ENCODE data around the gene CARS1.

The CARS1 gene

DNA sequence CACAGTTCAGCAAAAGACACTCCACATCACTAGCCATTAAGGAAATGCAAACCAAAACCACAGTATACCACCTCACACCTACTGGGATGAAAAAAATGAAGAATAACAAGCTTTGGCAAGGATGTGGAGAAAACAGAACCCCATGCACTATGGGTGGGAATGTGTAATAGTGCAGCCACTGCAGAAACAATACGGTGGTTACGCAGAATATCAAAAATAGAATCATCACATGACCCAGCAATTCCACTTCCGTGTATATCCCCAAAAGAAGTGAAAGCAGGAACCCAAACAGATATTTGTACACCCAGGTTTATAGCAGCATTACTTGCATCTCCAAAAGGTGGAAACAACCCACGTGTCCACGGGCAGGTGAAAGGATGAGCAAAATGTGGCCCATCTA is 20.8 kb downstream of the CARS1 start:
- H3K4me3 ChIP-seq (ENCODE audit: low read depth, low read length), result no peak overlapping the region
- no peak for DNase-seq (ENCODE audit: low read depth)

DNA sequence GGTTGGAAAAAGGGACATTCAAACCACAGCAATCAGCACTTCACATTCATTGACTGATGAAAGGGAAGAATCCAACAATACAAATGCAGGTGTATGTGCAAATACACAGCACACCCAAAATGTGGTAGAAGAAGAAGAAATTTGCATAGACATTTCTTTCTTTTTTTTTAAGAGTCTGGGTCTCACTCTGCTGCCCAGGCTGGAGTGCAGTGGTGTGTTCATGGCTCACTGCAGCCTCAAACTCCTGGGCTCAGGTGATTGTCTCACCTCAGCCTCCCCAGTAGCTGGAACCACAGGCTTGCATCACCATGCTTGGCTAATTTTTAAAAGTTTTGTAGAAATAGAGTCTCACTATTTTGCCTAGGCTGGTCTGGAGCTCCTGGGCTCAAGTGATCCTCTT is 21.9 kb downstream of the CARS1 start:
- H3K4me3 ChIP-seq (ENCODE audit: low read depth, low read length), result no peak overlapping the region
- TF ChIP-seq, protein P1, sequence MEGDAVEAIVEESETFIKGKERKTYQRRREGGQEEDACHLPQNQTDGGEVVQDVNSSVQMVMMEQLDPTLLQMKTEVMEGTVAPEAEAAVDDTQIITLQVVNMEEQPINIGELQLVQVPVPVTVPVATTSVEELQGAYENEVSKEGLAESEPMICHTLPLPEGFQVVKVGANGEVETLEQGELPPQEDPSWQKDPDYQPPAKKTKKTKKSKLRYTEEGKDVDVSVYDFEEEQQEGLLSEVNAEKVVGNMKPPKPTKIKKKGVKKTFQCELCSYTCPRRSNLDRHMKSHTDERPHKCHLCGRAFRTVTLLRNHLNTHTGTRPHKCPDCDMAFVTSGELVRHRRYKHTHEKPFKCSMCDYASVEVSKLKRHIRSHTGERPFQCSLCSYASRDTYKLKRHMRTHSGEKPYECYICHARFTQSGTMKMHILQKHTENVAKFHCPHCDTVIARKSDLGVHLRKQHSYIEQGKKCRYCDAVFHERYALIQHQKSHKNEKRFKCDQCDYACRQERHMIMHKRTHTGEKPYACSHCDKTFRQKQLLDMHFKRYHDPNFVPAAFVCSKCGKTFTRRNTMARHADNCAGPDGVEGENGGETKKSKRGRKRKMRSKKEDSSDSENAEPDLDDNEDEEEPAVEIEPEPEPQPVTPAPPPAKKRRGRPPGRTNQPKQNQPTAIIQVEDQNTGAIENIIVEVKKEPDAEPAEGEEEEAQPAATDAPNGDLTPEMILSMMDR (IDR thresholded peaks at IDR 0.05; ENCODE audit: insufficient read depth, low read depth, low read length, missing control alignments), result no peak
- DNase-seq (ENCODE audit: low read depth), result no peak

More for the DNA sequence above, 20.8 kb downstream of the CARS1 start:
- TF ChIP-seq, protein P1 (IDR thresholded peaks at IDR 0.05; ENCODE audit: insufficient read depth, low read depth, low read length, missing control alignments), result no peak

DNA sequence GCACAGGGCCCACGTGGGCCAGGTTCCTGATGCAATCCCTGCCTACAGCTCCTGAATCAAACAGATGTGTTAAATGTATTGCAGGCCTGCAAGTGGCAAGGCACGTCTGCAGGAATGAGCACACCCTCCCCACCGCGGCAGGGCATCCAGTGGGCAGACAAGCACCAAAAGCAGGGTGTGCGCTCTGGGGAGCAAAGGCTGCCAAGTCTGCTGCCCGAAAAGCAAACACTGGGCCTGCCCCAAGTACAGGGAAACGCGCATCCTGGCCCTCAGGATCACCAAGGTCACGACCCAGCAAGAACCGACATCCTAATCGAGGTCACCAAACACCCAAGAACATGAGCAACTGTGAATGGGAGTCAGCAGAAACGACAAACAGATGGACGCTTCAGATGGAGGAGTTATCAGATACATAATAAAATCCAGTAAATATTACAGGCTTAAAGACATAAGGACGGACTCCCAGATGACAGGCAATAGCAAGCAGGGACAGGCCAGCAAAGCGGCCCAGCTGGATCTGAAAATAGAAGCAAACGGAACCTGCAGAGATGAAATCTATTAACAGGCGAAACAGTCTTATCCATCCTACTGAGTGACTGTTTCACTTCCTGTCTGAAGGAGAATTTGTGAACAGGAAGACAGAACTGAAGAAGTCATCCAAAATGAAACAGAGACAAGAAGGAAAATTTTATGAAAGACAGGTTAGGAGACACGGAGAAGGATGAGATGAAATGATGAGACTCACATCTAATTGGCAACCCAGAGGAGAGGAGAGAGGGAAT is 26.7 kb downstream of the CARS1 start:
- no peak for DNase-seq (ENCODE audit: low read depth)
- no peak overlapping the region for H3K4me3 ChIP-seq (ENCODE audit: low read depth, low read length)
- TF ChIP-seq, protein P1 (IDR thresholded peaks at IDR 0.05; ENCODE audit: insufficient read depth, low read depth, low read length, missing control alignments), result no peak

DNA sequence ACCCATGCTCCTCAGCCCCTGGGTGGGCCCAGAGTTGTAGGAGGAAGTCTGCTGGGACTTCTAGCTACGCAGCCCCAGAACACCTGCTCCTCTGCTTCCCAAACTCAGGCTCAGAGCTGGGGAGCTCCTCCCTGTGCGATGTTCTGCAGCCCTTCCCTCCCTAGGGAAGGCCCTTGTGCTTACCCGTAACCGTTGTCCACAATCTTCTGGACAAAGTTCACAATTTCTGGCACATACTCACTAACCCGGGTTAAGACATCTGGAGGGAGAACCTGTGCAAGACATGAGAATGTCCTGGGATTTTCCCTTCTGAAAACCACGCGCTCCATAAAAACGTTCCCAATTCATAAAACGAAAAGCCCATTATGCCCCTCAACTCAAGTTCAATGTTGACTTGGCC is 28.4 kb downstream of the CARS1 start:
- H3K4me3 ChIP-seq (ENCODE audit: low read depth, low read length), result no peak overlapping the region
- TF ChIP-seq, protein P1 (IDR thresholded peaks at IDR 0.05; ENCODE audit: insufficient read depth, low read depth, low read length, missing control alignments), result no peak
- no peak for DNase-seq (ENCODE audit: low read depth)

DNA sequence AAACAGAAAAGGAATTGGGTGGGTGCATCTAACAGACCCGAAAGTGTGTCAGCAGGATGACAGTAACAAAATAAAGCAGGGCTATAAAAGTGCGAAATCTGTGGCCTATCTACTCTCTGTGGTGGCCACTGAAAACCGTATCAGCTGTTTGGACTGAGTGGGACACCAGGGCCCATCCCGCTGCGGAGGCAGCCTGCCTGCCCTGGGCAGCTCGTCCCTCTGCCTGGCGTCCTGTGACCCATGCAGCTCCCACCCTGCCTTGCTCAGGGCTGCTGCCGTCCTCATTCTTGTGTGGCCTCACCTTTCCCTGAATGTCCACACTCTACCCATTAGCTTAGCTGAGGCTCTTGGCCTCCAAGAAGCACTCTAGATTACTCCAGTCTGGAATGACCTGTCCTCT is 30.4 kb downstream of the CARS1 start:
- TF ChIP-seq, protein P1 (IDR thresholded peaks at IDR 0.05; ENCODE audit: insufficient read depth, low read depth, low read length, missing control alignments), result no peak
- no peak overlapping the region for H3K4me3 ChIP-seq (ENCODE audit: low read depth, low read length)
- DNase-seq (ENCODE audit: low read depth), result no peak

DNA sequence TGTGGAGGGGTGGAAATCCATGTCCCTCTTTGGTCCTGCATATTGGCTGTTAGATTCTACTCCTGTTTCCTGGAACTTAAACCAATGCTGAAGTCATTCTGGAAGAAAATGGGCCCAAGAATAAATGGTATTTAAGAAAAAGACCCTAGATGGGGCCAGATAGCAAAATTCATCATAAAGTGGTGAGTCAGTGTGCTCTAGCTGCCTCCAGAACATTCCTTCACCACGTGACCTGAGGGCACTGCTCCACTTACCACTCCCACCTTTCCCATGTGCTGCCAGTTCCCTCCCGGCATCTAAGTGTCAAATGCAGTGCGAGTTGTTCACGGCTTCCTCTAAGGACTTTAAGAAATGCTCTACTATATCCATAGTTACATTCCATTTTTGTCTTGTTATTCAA is 34.2 kb downstream of the CARS1 start:
- no peak for DNase-seq (ENCODE audit: low read depth)
- no peak overlapping the region for H3K4me3 ChIP-seq (ENCODE audit: low read depth, low read length)
- TF ChIP-seq, protein P1 (IDR thresholded peaks at IDR 0.05; ENCODE audit: insufficient read depth, low read depth, low read length, missing control alignments), result no peak

All from GM12865 (cell line).